ENCODE measurements around the gene SNUPN.

DNA sequence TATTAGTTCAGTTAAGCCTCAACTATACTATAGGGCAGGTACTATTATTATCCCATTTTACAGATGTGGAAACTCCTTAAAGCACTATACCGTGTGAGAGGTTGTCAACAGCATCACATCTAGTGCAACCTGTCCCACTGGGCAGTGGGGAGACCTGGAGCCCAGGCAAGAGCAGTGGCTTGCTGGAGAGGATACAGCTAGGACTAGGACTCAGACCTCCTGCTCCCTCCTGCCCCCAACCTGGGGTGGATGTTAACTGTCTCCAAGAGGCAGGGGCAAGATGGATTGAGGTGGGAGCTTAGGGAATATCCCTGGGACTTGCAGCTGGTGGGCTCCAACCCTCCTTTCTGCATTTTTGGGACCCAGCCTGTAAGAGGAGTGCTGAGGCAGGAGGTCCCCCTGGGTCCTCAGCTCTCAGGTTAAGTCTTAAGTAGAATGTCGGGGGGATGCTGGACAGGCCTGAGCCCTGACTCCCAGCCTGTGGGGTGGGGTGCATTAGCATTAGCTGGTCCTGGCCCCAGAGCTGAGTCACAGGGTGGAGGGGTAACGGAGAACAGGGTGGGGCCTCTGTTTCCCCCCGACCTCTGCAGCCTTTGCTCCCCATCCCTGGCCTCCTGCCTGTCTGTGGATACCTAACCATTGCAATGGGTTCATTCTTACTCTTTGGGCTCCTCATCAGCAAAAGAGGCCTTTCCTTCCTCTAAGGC is 28.8 kb upstream of the SNUPN start:
- TF ChIP-seq TAF1 (IDR thresholded peaks at IDR 0.05; ENCODE audit: borderline replicate concordance, low read depth, low read length) (no peak), POLR2A (IDR thresholded peaks at IDR 0.05; ENCODE audit: low read depth, low read length) (no peak), POLR2AphosphoS5 (IDR thresholded peaks at IDR 0.05; ENCODE audit: low read depth, low read length) (no peak)
